ENCODE results near the gene KLHL10.

The KLHL10 gene

DNA sequence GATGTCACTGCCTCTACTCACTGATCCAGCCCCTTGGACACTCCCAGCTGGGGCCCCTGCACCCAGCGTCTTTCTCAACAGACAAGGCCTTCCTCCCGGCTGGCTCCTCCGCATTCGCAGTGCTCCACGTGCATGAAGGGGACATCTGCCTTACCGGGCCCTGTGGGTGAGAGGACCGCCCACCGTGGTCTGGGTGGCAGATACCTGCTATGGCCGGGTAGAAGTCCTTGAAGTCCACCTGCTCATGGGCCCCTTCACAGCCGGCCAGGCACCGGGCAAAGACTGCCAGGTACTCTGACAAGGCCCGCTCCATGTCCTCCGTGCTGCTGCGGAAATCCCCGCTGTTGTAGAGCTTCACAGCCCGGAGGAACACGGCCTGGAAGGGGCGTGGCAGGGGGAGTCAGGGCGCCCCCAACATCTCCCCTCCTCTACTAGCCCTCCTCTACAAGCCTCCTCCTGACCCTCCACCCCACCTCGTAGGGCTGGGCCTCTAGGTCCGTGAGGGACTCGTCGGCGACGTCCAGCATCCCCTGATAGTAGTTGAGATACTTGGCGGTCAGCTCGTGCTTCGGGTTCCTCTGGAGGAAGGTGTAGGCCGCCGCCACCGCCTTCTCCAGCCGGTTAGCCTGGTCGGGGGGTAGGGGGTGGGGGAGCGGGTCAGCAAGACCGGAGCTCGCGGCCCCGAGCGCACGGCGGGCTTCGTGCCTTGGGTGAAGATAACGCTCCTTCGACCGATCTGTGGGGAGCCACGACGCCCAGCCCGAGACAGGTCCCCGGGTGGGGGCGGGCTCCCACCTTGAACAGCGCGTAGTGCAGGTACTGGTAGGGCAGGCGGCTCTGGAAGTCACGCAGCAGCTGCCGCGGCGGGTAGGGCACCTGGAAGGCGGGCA is 26.7 kb upstream of the KLHL10 start:
- H3K36me3 Mint-ChIP-seq (ENCODE audit: low read depth), result no peaks in the 10 kb centered on the region

DNA sequence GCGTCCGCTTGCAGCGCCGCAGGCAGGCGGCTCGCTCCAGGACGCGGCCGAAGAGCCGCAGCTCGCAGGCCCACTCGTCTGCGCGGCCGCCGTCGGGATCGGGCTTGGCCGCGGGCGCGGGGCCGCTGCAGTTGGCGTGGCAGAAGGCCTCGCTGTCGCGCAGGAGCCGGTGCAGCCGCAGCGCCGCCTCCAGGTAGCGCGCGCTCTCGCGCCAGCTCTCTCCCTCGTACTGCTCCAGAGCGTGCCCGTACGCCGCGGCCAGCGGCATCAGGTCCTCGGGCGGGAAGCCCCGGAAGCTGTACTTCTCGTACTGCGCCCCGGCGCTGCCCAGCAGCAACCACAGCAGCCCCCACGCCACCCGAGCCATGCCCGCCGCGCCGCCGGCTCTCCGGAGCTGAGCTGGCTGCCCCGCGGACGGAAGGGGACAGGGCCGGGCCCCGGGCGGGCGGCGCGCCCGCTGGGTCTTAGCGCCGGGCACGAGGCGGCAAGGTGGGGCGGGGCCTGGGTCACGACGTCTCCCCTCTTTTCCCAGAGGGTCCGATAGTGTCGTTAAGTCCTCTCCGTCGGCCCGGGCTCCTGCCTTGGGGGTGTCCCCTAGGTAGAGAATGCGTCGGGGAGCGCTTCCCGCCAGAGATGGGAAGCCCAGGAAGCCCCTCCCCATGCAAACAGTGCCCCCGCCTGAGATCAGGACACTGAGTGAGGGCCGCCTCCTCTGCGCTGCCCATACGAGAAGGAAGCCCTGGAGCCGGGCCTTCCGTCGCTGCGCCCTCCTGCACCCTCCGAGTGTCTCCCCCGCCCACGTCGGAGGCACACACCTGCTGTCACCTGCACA is 25.9 kb upstream of the KLHL10 start, which contains the start of gene P3H4:
TSS of gene P3H4 (minus strand) at position 401 of the 832 bp plus-strand sequence. CDS start at position 367, 34 bp downstream.
- Mint-ChIP-seq H3K4me1 (ENCODE audit: low read depth) (peaks cover 15% of the 10 kb centered on the region), H3K9me3 (no peaks in the 10 kb centered on the region), H3K36me3 (ENCODE audit: low read depth) (no peaks in the 10 kb centered on the region), H3K27ac (peak within 1 kb of the TSS; percentile 72), H3K27me3 (ENCODE audit: low read depth) (peaks cover 14% of the 10 kb centered on the region), H3K4me3 (peak within 1 kb of the TSS; percentile 93)
- peak; percentile 78 for DNase-seq (ENCODE audit: low spot score)

More for the DNA sequence above, 26.7 kb upstream of the KLHL10 start:
- H3K4me3 Mint-ChIP-seq, result peak overlapping the region; percentile 71
- H3K27ac Mint-ChIP-seq, result no peak overlapping the region
- peaks cover 15% of the 10 kb centered on the region for H3K4me1 Mint-ChIP-seq (ENCODE audit: low read depth)
- H3K9me3 Mint-ChIP-seq, result no peaks in the 10 kb centered on the region
- H3K27me3 Mint-ChIP-seq (ENCODE audit: low read depth), result peaks cover 14% of the 10 kb centered on the region
- no peak for DNase-seq (ENCODE audit: low spot score)

DNA sequence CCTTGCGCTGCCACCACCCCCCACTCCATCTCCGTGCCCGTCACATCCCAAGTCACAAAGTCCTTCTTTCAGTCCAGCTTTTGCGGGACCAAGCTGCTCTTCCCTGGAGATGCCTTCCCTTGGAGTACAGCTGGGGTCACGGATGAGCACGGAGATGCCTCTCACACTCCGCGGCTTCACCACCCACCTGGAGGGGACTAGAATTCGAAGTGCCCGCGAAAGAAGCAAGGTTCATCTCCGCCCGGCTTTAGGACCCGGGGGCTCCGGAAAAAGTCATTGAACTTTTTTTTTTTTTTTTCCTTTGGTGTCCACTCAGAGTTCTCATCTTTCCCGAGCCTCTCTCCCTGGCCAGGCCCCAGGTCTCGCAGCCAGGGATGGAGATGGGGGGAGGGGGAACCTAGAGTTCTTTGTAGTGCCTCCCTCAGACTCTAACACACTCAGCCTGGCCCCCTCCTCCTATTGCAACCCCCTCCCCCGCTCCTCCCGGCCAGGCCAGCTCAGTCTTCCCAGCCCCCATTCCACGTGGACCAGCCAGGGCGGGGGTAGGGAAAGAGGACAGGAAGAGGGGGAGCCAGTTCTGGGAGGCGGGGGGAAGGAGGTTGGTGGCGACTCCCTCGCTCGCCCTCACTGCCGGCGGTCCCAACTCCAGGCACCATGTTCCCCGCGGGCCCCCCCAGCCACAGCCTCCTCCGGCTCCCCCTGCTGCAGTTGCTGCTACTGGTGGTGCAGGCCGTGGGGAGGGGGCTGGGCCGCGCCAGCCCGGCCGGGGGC is 25.1 kb upstream of the KLHL10 start, which contains the start of gene FKBP10:
TSS of gene FKBP10 (plus strand) at position 624 of the 771 bp plus-strand sequence. CDS start at position 655, 31 bp downstream.
- Mint-ChIP-seq H3K27me3 (ENCODE audit: low read depth) (peaks cover 14% of the 10 kb centered on the region), H3K36me3 (ENCODE audit: low read depth) (no peaks in the 10 kb centered on the region), H3K9me3 (no peaks in the 10 kb centered on the region), H3K27ac (peak within 1 kb of the TSS; percentile 72), H3K4me3 (peak within 1 kb of the TSS; percentile 93), H3K4me1 (ENCODE audit: low read depth) (peaks cover 15% of the 10 kb centered on the region)
- peak; percentile 14 for DNase-seq (ENCODE audit: low spot score)

DNA sequence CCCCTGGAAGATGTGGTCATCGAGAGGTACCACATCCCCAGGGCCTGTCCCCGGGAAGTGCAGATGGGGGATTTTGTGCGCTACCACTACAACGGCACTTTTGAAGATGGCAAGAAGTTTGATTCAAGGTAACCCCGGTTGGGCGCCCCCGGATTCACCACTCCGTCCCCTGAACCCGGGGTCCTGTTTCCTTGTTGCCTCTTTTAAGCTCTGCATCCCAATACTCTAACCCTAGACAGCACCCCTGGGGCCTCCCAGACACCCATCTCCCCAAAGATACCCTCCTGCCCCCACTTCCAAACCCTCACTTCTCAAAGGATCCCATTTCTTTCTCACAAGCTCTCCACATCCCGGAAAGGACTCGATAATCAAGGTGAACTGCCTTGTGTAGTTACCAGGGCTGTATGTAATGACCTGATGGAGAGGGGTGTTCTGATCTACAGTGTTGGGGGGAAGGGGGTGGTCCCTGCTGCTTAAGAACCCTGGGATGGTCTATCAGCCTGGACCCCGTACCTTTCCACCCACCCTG is 24.4 kb upstream of the KLHL10 start:
- no peaks in the 10 kb centered on the region for H3K9me3 Mint-ChIP-seq
- peaks cover 15% of the 10 kb centered on the region for H3K4me1 Mint-ChIP-seq (ENCODE audit: low read depth)
- DNase-seq (ENCODE audit: low spot score), result no peak
- H3K4me3 Mint-ChIP-seq, result peak overlapping the region; percentile 59
- H3K36me3 Mint-ChIP-seq (ENCODE audit: low read depth), result no peaks in the 10 kb centered on the region
- no peak overlapping the region for H3K27ac Mint-ChIP-seq
- peaks cover 14% of the 10 kb centered on the region for H3K27me3 Mint-ChIP-seq (ENCODE audit: low read depth)

DNA sequence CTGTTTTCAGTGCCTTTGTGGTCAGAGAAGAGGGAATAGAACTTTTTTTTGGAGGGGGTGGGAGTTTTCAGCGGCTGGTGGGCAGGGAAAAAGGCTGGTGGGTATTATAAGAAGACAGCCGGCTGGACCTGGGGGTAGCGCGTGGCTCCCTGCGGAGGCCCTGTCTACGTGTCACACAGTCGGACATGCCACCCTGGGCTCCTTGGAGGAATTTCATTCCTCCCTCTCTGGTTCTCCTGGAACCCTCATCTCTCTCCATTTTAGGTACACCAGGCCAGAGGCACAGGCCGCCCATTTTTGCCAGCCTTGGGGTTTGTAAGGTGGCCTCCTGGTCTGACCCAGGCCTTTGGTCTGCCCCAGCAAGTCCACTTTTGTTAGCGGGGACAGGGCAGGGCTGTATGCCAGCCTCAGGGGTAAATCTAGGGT is 23.9 kb upstream of the KLHL10 start:
- Mint-ChIP-seq H3K27ac (no peak overlapping the region), H3K27me3 (ENCODE audit: low read depth) (peaks cover 14% of the 10 kb centered on the region), H3K4me1 (ENCODE audit: low read depth) (peaks cover 15% of the 10 kb centered on the region), H3K4me3 (peak overlapping the region; percentile 59), H3K9me3 (no peaks in the 10 kb centered on the region), H3K36me3 (ENCODE audit: low read depth) (no peaks in the 10 kb centered on the region)
- no peak for DNase-seq (ENCODE audit: low spot score)

DNA sequence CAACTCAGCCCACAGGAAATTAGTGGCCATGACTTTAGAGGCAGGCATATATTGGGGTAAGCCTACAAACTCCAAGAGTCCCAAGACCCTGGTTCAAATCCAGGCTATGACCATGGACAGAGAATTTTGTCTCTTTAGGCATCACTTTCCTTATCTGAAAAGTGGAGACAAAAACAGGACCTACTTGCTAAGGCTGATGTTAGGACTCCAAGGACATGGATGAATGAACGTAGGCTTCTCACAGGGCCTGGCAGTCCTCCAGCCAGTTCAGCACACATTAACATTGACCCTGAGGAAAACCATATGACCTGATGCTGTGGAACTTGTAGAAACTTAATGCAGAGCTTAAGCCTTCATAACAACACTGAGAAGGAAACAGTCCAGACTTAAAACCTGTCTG is 23.4 kb upstream of the KLHL10 start:
- Mint-ChIP-seq H3K4me1 (ENCODE audit: low read depth) (peaks cover 15% of the 10 kb centered on the region), H3K9me3 (no peaks in the 10 kb centered on the region), H3K27me3 (ENCODE audit: low read depth) (peaks cover 14% of the 10 kb centered on the region), H3K4me3 (no peak overlapping the region), H3K36me3 (ENCODE audit: low read depth) (no peaks in the 10 kb centered on the region), H3K27ac (no peak overlapping the region)
- DNase-seq (ENCODE audit: low spot score), result no peak

DNA sequence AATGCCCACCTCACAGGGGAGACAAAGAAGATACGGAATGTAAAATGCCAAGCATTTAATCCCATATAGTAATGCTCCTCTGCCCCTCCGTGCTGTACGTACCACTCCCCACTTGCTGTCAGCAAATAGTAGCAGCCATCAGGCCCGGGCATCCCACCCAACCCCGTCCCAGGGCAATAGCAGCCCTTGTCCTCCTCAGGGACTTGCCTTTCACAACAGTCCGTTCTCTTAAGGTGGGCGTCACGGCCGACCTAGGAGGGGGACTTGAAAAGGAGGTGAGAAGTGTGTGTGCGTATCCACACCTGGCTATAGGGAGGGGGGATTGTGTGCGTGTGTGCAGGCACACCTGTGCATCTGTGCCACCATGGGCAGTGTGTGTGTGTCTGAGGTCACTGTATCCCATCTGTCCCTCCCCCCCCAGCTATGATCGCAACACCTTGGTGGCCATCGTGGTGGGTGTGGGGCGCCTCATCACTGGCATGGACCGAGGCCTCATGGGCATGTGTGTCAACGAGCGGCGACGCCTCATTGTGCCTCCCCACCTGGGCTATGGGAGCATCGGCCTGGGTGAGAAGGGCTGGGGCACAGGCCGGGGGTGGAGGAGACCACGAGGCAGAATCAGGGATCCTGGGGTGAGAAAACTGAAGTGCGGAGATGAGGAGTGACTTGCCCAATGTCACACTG is 20.8 kb upstream of the KLHL10 start:
- no peak for DNase-seq (ENCODE audit: low spot score)
- peaks cover 11% of the 10 kb centered on the region for H3K27me3 Mint-ChIP-seq (ENCODE audit: low read depth)
- H3K9me3 Mint-ChIP-seq, result no peaks in the 10 kb centered on the region
- H3K36me3 Mint-ChIP-seq (ENCODE audit: low read depth), result no peaks in the 10 kb centered on the region
- H3K4me1 Mint-ChIP-seq (ENCODE audit: low read depth), result peaks cover 7% of the 10 kb centered on the region
- no peak overlapping the region for H3K27ac Mint-ChIP-seq
- H3K4me3 Mint-ChIP-seq, result no peak overlapping the region

DNA sequence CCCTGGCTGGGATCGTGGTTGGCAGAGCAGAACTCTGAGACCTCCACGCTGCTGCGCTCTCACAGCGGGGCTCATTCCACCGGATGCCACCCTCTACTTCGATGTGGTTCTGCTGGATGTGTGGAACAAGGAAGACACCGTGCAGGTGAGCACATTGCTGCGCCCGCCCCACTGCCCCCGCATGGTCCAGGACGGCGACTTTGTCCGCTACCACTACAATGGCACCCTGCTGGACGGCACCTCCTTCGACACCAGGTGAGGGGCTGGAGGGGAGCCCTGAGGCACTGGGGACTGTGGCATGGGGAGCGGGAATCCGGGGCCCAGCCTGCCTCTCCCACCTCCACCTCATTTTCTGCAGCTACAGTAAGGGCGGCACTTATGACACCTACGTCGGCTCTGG is 19.6 kb upstream of the KLHL10 start:
- H3K36me3 Mint-ChIP-seq (ENCODE audit: low read depth), result no peaks in the 10 kb centered on the region
- H3K4me1 Mint-ChIP-seq (ENCODE audit: low read depth), result peaks cover 2% of the 10 kb centered on the region
- H3K27me3 Mint-ChIP-seq (ENCODE audit: low read depth), result peaks cover 7% of the 10 kb centered on the region
- no peak for DNase-seq (ENCODE audit: low spot score)
- H3K27ac Mint-ChIP-seq, result no peak overlapping the region
- H3K9me3 Mint-ChIP-seq, result no peaks in the 10 kb centered on the region
- no peak overlapping the region for H3K4me3 Mint-ChIP-seq

DNA sequence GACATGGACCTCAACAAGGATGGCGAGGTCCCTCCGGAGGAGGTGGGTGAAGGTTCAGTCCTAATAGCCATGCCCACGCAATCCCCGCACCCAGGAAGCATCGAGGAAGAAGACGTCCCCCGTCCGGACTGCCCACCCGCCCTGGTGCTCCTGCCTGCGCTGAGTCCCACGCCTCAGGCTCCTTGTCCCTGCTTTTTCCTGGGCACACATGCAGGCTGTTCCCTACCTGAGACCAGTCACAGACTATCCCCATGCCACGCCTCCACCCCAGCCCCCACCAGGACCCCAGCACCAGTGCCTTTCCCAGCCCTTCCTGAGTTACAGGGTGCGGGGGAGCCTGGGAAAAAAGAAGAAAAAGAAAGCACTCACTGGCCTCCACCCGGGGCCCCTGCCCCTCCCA is 15.8 kb upstream of the KLHL10 start:
- Mint-ChIP-seq H3K27me3 (ENCODE audit: low read depth) (no peaks in the 10 kb centered on the region), H3K4me3 (no peak overlapping the region), H3K36me3 (ENCODE audit: low read depth) (peaks cover 4% of the 10 kb centered on the region), H3K27ac (no peak overlapping the region), H3K4me1 (ENCODE audit: low read depth) (no peaks in the 10 kb centered on the region), H3K9me3 (no peaks in the 10 kb centered on the region)
- no peak for DNase-seq (ENCODE audit: low spot score)

DNA sequence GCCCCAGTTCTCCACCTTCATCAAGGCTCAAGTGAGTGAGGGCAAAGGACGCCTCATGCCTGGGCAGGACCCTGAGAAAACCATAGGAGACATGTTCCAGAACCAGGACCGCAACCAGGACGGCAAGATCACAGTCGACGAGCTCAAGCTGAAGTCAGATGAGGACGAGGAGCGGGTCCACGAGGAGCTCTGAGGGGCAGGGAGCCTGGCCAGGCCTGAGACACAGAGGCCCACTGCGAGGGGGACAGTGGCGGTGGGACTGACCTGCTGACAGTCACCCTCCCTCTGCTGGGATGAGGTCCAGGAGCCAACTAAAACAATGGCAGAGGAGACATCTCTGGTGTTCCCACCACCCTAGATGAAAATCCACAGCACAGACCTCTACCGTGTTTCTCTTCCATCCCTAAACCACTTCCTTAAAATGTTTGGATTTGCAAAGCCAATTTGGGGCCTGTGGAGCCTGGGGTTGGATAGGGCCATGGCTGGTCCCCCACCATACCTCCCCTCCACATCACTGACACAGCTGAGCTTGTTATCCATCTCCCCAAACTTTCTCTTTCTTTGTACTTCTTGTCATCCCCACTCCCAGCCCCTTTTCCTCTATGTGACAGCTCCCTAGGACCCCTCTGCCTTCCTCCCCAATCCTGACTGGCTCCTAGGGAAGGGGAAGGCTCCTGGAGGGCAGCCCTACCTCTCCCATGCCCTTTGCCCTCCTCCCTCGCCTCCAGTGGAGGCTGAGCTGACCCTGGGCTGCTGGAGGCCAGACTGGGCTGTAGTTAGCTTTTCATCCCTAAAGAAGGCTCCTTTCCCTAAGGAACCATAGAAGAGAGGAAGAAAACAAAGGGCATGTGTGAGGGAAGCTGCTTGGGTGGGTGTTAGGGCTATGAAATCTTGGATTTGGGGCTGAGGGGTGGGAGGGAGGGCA is 15.1 kb upstream of the KLHL10 start:
- H3K9me3 Mint-ChIP-seq, result no peaks in the 10 kb centered on the region
- H3K4me1 Mint-ChIP-seq (ENCODE audit: low read depth), result no peaks in the 10 kb centered on the region
- no peaks in the 10 kb centered on the region for H3K27me3 Mint-ChIP-seq (ENCODE audit: low read depth)
- DNase-seq (ENCODE audit: low spot score), result no peak
- H3K36me3 Mint-ChIP-seq (ENCODE audit: low read depth), result peaks cover 6% of the 10 kb centered on the region
- no peak overlapping the region for H3K4me3 Mint-ChIP-seq
- no peak overlapping the region for H3K27ac Mint-ChIP-seq

DNA sequence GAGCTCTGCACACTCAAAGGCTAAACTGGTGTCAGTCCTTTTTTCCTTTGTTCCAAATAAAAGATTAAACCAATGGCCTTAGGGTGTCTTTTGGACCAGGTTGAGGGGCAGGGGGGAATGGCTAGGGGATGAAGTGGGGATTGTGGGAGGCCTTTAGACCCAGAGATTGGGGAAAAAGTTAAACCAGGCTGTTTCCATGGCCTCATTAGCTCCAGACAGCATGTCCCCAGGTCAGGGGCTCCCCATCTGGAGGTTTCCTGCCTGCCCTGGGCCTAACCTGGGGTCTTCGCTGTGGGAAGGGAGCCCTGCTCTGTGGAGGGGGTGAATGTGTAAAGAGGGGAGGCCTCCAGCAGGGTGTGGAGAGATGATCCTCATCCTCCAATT is 14.5 kb upstream of the KLHL10 start:
- no peaks in the 10 kb centered on the region for H3K27me3 Mint-ChIP-seq (ENCODE audit: low read depth)

DNA sequence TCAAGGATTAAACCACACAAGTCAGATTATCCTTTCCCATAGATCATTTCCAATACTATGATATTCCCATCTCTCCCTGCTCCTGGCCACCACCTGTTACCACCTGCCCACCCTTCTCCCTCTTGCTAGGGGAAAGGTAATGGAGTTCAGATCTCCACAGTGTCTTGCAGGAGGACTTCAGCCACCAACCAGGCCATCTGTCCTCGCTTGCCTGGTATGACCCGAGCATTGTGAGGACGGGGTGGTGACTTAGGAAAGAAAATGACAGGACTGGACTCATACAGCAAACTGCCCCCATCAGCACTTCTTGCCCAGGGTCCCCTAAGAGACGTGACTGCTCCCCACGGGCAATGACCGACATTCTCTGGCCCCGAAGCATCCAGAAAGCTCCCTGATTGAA is 14.0 kb upstream of the KLHL10 start:
- no peak for DNase-seq (ENCODE audit: low spot score)
- Mint-ChIP-seq H3K4me3 (no peak overlapping the region), H3K9me3 (no peaks in the 10 kb centered on the region), H3K27ac (no peak overlapping the region), H3K36me3 (ENCODE audit: low read depth) (peaks cover 6% of the 10 kb centered on the region), H3K27me3 (ENCODE audit: low read depth) (no peaks in the 10 kb centered on the region), H3K4me1 (ENCODE audit: low read depth) (no peaks in the 10 kb centered on the region)

More for the DNA sequence above, 14.5 kb upstream of the KLHL10 start:
- Mint-ChIP-seq H3K4me3 (no peak overlapping the region), H3K36me3 (ENCODE audit: low read depth) (peaks cover 6% of the 10 kb centered on the region), H3K9me3 (no peaks in the 10 kb centered on the region), H3K27ac (no peak overlapping the region), H3K4me1 (ENCODE audit: low read depth) (no peaks in the 10 kb centered on the region)
- DNase-seq (ENCODE audit: low spot score), result no peak

Data from T-helper 2 cell treated with Interferon-gamma antibody and Interleukin-4, amounts not matched to agents 5 μg/mL and 100 μg/mL, for 36 hours (primary cell).